ENCODE results near the gene RTP2.

RTP2 gene

DNA sequence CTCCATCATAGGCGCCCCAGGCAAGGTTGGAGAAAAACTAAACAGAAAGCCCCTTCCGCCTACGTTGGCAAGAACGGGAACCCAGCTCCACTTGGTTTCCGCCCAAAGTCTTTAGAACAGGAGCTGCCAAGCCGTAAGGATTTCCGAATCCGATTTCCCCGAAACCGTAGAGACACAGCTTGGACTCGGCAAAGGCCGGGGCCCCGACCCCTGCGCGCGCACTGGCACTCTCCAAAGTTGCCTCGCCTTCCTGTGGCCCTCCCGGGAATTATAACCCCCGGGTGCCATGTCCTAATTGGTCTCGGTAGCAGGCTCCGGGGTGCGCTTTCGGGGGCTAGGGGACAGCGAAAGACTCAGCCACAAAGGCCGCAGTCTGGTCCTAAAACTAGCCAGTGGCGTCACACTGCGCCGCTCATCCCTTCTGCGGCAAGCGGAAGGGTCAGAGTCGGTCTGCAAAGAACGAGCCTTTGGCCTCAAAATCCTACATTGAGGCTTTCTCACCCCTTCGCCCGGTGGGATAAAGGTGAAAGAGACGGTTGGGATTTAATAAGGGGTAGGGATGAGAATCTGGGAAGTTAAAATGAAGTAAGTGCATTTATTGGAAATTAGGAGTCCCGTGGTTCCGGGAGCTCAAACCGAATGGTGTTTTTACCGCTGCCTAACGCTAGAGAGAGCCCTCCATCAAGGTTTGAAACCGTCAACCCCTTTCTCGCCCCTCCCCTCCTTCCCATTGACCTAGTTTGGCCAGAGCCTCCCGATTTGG, 36.2 kb upstream of the RTP2 start:
- DNase-seq = peak; percentile 66 to 76

DNA sequence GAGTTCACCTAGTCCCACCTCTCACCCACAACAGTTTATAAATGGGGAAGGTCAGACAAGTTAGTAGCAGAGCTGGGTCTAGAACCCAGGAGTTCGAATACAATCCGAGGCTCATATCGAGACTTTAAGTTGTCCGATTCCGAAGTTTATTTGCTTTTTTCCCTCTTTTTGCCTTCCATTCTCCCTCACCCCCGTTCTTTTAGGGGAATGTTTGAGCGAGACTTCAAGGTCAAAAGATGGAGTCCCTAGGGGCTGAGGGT, 35.6 kb upstream of the RTP2 start:
- no peak for DNase-seq

GRCh38 chr3:187737368-187738070, 35.2 kb upstream of the RTP2 start:
- peak; percentile 55 to 64 for DNase-seq

- no peak for DNase-seq
Measured at GRCh38 chr3:187737006-187737367, 34.6 kb upstream of the RTP2 start.

DNA sequence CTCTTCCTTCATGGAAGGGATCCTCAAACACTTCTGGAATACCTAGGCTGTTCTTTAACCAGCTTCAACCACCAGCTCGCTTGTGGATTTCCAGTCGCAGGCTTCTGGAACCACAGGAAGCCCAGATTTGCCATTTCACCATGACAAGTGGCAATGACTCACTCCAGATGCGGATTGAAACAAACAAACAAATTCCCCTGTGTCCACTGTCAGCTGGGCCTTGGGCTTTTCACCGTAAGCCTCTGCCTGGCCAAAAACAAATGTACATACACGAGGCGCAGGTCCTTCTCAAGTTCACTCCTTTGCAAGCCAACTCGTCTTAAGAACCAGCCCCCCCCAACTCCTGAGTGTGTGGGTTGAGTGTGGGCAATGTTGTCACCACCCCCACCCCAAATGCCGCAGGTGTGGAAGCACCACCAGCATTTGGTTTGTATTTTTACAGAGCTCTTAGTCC, 34.1 kb upstream of the RTP2 start:
- peak in 1 of 2 donors; percentile 7 for DNase-seq

- DNase-seq = no peak
Measured at GRCh38 chr3:187735837-187736236, 33.5 kb upstream of the RTP2 start.

GRCh38 chr3:187735383-187735782, 33.0 kb upstream of the RTP2 start:
- DNase-seq = no peak

DNA sequence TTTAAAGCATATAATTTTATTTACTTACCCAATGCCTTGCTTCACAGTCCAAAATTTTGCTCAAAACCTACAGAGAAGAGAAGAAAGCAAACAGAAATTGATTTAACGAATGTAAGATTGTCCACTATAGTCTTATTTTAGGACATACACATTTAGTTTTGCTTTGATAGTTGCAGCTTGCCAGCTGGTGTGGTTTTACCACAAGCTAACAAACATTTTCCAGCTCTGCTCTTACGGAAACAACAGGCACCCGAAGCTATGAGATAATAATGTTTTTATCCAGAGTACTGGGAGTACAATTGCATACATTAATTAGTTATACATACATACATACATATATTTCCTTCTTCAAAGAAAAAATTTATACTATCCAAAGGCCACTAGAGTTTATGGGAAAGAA, 32.5 kb upstream of the RTP2 start:
- no peak for DNase-seq

DNA sequence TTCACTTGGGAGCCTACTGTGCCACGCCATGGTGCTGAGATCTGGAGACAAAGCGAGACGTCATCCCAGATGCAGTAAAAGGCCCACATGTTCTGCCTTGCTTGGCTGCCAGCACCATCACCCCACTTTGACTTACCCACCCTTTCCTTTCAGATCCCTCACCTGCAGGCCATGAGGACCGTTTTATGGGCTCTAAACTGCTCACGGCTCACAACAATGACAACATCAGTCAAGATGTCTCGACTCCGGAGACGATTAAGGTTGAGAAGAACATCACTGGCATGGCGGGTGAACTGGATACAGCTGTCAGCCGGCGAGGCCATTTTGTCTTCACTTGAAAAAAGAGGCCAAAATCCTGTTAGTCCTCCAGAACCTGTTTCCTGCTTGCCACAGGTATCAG, 31.0 kb upstream of the RTP2 start:
- no peak for DNase-seq

GRCh38 chr3:187729598-187729997, 27.2 kb upstream of the RTP2 start:
- no peak for DNase-seq

DNA sequence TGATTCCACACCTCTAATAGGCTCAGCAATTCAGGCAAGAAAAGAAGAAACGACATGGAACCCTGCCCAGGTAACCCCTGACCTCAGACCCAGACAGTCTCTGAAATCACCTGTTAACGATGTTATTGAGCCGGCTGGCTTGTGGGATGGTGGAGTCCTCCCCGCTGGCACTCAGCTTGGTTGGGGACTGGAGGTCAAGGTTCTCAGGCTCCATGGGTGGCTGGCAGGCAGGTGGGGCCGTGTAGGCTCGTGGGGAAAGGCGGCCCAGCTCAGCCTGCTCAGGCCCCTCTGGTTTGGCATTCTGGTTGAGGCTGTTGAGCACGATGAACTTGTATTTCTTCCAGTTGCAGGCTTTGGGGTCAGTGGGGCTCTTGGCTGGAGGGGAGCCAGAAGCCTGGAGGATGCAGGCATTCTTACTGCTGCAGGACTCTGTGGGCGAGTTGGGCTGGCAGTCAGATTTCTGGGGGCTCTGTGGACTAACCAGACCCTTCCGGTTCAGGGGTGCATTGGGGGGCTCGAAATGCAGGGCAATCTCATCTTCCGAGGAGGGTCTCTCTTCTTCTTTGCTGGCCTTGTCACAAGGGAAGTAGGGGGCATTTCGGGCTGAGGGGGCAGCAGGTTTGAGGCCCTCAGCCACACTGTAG, 26.7 kb upstream of the RTP2 start:
- no peak for DNase-seq

DNA sequence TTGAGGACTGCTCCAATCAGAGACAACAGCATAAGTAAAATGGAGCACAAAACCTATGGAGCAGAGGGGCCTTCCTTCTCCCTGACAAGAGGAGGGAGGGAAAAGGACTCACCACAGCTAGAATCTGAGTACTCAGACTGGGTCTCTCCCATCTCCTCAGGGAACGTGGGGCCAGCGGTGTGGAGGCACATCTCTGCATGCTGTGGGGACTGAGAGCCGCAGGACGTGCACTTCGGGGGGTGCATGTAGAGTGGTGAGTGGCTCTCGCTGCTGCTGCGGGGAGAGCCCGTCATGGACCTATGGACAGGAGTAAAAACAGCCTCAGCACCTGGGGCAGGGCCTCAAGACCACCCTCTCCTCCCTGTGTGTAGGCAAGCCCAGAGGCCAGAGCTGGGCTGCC, 25.9 kb upstream of the RTP2 start:
- DNase-seq = no peak

DNA sequence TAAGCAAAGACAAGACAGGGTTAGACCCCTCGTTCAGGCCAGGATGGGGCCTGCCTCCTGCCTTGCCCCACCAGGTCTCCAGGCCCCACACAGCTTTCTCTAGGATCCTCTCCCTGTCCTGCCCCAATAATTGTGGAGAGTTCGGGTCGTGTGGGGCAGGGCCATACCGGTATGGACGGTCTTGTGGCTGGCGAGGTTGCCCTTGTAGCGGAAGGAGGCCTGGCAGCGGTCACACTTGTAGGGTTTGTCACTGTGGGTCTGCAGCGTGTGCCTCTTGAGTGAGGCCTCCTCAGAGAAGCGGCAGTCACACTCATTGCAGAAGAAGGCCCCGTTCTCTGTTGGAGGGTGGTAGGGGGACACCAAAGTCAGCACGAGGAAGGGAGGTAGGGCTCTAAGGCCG, 24.2 kb upstream of the RTP2 start:
- no peak for DNase-seq

DNA sequence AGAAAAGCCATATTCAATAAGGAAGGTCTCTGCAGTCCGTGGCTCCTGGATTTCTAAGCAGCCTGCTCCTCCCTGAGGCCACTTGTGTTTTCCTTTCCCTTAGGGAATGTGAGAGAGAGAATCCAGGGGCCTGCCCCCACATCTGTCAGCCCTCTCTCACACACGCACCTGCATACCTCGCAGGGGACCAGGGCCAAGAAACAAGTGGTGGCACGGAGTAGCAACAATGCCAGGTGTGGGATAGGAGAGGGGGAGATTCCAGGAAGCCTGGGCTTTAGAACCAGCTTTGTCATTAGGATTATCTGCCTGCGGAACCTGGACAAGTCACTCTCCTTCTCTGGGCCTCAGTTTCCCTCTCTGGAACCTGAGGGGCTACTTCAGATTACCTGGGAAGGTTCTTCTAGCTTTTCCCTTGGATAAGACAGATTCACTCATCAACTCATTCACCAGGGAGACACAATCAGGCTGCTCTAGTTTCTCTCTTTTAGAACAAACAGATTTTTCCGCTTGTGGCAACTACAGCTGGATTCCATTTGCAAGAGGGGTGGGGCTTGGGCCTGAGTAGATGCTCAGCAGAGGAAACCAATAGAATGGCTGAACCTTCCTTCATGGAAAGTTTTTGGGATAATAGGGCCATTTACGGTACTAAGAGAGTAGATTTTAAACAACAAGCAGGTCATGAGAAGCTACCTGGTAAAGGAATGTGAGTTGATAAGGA, 23.5 kb upstream of the RTP2 start:
- DNase-seq = no peak

DNA sequence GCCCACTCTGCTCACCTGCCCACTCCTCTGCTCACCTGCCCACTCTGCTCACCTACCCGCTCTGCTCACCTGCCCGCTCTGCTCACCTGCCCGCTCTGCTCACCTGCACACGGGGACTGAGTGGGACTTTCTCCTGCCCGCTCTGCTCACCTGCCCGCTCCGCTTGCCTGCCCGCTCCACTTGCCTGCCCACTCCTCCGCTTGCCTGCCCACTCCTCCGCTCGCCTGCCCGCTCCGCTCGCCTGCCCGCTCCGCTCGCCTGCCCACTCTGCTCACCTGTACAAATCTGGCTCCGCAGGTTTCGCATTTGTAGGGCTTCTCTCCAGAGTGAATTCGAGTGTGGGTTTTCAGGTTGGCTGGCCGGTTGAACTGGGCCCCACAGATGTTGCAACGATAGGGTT, 22.9 kb upstream of the RTP2 start:
- DNase-seq = no peak

DNA sequence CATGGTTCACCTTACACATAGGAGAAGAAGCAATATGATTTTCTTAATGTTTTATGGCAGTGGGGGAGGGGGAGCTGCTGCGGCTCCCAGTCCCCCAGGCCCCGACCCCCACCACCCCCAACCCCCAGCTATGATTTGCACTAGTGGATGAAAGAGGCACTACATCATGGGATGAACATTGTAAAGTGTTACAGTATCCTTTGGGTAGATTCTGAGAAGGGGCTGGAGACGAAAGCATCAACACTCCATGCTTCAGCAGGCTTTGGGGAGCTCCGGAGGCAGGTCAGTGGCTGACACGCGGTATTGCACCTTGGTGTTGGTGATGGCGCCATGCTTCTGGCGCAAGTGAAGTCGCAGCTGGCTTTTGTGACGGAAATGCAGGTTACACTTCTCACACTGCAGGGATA, 19.9 kb upstream of the RTP2 start:
- no peak for DNase-seq

DNA sequence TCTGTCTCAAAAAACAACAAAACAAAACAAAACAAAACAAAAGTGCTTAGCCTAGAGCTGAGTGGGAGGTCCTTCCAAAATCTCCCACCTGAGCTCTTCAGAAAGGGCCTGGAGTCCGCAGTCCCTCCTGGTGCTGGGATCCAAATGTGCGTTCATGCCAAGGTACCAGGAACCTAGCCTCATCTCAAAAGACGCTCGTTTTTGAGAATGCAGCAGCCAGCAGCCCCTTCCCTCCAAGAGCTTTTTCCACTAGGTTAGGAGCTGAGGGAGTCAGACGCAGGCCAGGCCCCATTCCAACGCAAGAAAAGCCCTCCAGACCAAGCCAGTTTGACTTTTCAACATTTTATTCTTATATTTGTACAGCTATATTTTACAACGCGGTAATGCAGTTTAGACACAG, 18.7 kb upstream of the RTP2 start:
- DNase-seq = no peak

DNA sequence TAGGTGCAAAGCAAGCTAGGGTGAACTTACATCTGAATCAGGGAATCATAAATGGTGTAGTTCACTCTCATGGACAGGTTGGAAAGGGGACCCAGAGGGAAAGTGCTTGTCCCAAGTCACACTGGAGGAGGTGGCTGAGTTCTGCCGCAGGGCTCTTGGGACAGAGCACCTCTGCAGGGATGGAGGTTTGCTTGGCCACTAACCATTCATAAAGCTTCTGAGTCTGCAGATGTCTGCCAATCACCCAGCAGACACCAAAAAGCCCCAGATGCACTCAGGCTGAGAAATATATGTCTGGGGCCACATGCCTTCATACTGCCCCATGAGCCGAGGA, 17.9 kb upstream of the RTP2 start:
- DNase-seq = no peak

DNA sequence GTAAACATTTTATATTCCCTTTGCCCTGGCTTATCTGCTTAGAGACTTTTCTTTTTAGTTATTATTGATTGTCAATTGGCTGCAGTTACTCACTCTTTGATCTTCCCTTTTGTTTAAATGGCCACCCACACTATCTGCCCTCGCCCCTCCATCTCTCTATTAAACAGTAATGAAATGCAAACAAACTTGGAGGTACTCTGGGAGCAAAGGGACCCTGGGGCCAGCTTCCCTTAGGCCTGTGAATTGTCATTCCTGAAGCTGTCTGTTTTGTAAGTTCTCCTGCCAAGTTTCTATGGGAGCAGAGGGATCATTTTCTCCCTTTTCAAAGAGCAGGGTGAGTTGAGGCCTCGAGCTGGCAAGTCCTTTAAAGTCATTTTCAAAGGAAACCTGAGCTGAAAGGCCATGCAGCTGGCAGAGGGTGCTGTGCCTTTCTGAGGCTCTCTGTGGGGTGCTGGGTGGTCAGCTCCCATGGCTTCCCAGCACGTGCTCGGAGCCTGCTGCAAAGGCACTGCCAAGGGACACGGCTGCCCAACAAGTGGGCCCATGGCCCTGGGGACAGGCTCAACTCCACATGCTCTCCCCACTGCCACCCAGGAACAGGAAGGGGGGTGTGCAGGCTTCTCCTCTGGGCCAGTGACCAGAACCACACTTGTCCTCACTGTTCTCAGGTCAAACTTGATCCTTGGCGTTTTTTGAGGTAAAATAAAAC, 17.4 kb upstream of the RTP2 start:
- DNase-seq = no peak

GRCh38 chr3:187718802-187719201, 16.4 kb upstream of the RTP2 start:
- no peak for DNase-seq

DNA sequence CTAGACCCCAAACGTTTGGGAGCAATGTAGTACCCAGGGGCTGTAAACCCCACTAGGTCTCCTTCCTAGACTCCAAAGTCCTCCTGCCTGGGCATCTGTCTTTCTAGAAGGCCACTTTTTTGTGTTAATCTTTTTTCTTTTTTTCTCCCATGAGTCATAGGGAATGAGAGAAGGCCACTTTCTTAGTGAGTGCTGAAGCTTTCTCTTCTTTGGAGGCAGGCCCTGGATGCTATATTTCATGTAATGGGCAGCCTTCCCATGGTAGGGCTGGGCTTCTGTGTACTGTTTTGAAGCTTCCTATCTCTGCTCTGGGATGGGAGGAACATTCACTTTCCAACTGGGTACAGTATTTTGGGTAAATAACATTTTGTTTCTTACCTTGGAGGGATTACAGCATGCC, 15.2 kb upstream of the RTP2 start:
- DNase-seq = no peak

- peak; percentile 55 to 79 for DNase-seq
Measured at GRCh38 chr3:187714404-187714979, 12.1 kb upstream of the RTP2 start.

DNA sequence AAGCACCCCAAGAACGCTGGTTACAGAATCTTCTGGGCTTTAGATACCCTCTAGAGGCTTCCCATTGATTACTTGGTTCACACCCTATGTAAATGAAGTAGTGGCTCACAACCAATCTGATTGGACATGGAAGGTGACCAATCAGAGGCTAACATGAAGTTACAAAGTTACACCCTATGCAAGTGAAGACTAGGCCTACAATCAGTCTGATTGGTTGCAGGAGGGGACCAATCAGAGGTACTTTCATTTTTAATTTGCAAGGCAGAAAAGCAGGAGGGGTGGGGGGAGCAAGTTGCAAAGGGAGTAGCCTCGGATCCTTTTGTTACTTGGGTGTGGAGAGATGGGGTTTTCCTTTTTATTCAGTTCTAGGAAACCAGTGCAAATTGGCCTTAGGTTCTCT, 11.1 kb upstream of the RTP2 start:
- no peak for DNase-seq
